GM21528 (cell line): ENCODE measurements around the gene WTAP.

Experiments
- ATAC-seq: cut with Tn5 transposase; IDR thresholded peaks from one replicate; pipeline ENCODE4 v1.9.1; 2021; ENCODE audit warnings: mild to moderate bottlenecking, moderate library complexity; ENCODE audit not compliant: unreplicated experiment, low FRiP score

Gene WTAP

GRCh38 chr6:159800141-159800865 is 73.0 kb downstream of the WTAP start, which contains the start of gene PNLDC1:
PNLDC1 (plus strand) TSS chr6:159800276; CDS start chr6:159800308, 32 bp downstream.
- no peak for ATAC-seq

- ATAC-seq, result no peak
Measured at GRCh38 chr6:159801935-159802334, 74.6 kb downstream of the WTAP start.

GRCh38 chr6:159804504-159804903 is 77.2 kb downstream of the WTAP start:
- no peak for ATAC-seq

DNA sequence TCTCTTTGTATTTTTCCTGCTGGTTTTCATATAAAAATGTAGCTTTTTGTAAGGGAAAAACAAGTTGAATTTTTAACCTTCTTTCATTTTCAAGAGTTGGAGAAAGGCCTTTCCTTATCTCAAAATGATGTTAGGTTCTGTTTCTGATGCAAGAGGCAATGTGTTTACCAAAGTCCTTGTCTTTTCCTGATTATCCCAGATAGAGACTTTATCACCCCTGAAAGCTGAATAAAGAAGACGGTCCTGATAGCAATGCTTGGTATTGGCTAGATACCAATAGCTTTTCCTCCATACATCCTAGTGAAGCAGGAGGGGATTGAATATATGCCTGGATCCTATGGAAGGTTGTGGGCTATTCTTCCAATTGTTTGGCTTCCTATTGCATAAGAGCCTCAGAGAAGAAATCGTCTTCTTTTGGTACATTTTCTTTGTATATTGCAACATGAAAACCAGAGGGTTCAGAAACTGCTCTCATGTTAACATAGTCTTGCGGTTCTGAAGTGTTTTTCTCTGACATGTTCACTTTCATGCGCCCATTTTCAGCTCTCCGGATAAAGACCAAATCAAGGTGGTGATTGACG is 78.2 kb downstream of the WTAP start:
- ATAC-seq, result no peak
